ENCODE measurements around the gene KLK7.

The KLK7 gene

DNA sequence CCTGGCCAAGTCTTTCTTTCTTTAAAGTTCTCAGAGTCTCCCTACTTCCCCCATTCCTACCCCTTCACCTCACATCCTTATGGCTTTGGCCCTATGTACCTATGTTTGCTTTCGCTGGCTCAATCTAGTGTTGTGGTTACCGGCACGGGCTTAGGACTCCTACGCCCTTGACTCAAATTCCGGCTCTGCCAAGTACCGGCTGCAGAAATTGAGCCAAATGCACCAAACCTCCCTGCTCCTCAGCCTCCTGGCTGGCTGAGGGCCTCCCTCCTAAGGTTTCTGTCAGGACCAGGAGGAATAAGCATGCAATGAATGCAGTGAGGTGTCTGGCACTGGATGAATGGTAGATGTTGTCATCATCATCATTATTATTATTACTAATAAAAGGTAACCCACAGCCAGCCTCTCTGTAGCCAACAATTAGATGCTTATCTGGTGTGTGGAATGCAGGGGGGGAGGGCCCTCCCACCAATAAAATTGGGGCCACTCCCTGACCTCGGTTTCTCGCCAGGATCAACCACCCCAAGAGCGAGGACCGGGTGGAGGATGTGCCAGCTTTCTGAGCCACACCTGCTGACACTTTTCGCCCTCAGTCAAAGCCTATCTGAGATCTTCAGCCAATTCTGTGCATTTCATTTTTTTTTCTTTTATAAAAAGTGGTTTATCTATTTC lies 51.6 kb downstream of the KLK7 start:
- no peaks in the 10 kb centered on the region for H3K36me3 ChIP-seq (ENCODE audit: insufficient read depth, low read length)
- no peak overlapping the region for H3K4me3 ChIP-seq (ENCODE audit: low read length)
- H3K27me3 ChIP-seq (ENCODE audit: insufficient read depth, low read length), result no peaks in the 10 kb centered on the region
- no peaks in the 10 kb centered on the region for H3K4me1 ChIP-seq (ENCODE audit: insufficient read depth, low read length)
- H2AFZ ChIP-seq (ENCODE audit: low read depth, low read length), result no peak overlapping the region
- H3K9me3 ChIP-seq (ENCODE audit: low read length), result no peaks in the 10 kb centered on the region

DNA sequence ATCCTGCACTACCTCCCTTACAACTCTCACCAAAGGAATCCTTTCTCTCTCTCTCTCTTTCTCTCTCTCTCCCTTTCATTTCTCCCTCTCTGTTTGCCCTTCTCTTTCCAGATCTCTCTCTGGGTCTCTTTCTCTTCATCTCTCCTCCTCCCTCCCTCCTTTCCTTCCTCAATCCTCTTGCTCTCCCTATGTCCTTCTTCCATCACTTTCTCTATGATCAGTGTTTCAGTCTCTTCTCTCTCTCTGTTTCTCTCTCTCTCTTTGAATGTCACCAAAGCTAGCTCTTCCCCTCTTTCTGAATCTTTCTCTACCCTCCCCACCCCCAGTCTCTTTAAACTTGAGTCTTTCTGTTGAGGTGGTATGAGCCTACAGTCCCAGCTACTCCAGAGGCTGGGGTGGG lies 52.7 kb downstream of the KLK7 start:
- H3K36me3 ChIP-seq (ENCODE audit: insufficient read depth, low read length), result no peaks in the 10 kb centered on the region
- H3K9me3 ChIP-seq (ENCODE audit: low read length), result no peaks in the 10 kb centered on the region
- H3K4me3 ChIP-seq (ENCODE audit: low read length), result no peak overlapping the region
- no peak overlapping the region for H2AFZ ChIP-seq (ENCODE audit: low read depth, low read length)
- H3K4me1 ChIP-seq (ENCODE audit: insufficient read depth, low read length), result no peaks in the 10 kb centered on the region
- no peaks in the 10 kb centered on the region for H3K27me3 ChIP-seq (ENCODE audit: insufficient read depth, low read length)

DNA sequence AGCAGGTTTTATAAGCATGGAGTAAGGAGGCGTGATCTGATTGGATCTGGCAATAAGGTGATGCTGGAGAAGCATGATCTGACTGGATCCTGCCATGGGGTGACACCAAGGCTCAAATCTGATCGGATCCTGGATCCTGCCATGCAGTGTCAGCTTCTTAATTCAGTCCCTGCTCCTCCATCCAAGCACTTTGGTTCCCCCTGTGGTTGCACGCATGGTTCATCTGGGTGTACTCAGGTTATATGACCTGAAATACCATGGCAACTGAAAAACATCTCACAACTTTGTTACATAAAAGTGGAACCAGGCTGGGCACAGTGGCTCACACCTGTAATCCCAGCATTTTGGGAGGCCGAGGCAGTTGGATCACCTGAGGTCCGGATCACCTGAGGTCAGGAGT lies 54.9 kb downstream of the KLK7 start:
- H3K4me3 ChIP-seq (ENCODE audit: low read length), result no peak overlapping the region

More for the DNA sequence above, 54.9 kb downstream of the KLK7 start:
- H3K9me3 ChIP-seq (ENCODE audit: low read length), result no peaks in the 10 kb centered on the region
- peaks cover 3% of the 10 kb centered on the region for H3K27me3 ChIP-seq (ENCODE audit: insufficient read depth, low read length)
- H3K36me3 ChIP-seq (ENCODE audit: insufficient read depth, low read length), result no peaks in the 10 kb centered on the region
- H2AFZ ChIP-seq (ENCODE audit: low read depth, low read length), result no peak overlapping the region
- H3K4me1 ChIP-seq (ENCODE audit: insufficient read depth, low read length), result no peaks in the 10 kb centered on the region
